Activated T-cell treated with anti-CD3 and anti-CD28 coated beads for 4 hours (primary cell): ENCODE results near the gene GOLGA2.
"Not testable (repeated sequence)": the region's sequence is repeated elsewhere in the genome, so short reads cannot be mapped to it uniquely, and the experiment has no call there.

ENCODE experiments used
- DNase-seq: peaks from one replicate; pipeline ENCODE4 v3.0.0-alpha.2; 2020

GOLGA2 gene

DNA sequence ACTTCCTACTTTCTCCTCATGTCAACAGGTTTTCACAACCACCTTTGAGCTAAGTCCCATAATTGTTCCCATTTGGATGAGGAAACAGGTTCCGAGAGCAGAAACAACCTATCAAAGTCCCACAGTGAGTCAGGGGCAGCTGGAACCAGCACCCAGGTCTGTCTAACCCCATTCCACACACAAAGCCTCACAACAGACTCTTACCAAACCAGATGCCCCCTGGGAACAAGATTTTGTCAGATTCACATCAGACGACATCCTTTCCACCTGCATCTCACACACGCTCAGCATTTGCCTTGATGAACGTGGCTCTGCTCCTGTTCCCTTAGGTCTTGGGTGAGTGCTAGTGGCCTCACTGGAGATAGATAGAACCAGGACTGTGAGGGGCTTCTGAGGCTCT is 17.3 kb upstream of the GOLGA2 start:
- no peak for DNase-seq

- DNase-seq = no peak
Observed at GRCh38 chr9:128292009-128292408, 16.2 kb upstream of the GOLGA2 start.

DNA sequence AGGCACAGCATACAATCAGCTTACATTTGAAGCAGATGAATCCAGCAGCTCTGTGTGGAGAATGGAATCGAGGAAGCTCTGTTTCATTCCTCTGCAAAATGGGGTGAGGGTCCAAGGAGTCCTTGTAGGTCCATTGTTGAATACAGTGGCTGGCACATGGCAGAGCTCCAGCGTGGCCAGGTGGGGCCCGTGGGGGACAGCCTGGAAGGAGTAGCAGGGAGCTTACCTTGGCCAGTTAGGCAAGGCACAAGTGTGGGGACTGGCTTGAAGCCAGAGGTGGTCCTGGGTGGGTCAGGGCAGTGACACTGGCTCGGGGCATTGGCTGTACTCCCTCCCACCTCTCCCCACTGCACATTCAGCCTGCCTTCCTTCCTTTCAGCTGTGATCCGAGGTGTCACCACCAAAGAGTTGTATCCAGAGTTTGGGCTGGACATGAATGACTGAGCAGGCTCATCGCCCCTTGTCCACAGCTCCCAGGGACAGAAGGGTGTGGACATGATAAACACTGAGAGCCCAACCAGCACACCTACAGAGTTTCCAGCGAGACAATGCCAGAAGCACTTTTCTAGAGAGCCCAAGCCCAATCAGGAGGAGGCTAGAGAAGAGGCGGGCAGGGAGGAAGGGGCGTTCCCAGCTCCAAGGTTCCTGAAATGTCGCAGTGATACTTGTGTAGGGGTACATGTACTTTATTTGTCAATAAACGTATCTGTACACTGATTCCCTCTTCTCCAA is 12.6 kb upstream of the GOLGA2 start:
- DNase-seq = no peak

DNA sequence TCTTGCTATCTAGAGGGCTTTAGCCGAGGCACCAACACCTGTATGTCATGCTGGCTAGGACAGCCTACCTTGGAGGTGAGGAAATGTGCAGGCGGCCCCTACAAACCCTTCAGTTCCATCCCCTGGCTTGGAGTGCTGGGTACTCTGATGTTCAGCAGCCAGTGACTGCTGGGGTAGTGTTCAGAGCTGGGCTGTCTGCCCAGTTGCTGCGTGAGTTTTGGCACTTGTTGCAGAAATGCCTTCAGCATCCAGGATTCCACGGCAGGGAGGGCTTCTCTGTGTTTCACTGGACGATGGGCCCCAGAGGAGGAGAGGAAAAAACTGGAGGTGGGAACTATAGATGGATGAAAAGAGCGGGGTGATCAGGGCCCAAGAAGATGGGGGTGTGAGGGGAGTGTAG is 10.6 kb upstream of the GOLGA2 start:
- DNase-seq = no peak

DNA sequence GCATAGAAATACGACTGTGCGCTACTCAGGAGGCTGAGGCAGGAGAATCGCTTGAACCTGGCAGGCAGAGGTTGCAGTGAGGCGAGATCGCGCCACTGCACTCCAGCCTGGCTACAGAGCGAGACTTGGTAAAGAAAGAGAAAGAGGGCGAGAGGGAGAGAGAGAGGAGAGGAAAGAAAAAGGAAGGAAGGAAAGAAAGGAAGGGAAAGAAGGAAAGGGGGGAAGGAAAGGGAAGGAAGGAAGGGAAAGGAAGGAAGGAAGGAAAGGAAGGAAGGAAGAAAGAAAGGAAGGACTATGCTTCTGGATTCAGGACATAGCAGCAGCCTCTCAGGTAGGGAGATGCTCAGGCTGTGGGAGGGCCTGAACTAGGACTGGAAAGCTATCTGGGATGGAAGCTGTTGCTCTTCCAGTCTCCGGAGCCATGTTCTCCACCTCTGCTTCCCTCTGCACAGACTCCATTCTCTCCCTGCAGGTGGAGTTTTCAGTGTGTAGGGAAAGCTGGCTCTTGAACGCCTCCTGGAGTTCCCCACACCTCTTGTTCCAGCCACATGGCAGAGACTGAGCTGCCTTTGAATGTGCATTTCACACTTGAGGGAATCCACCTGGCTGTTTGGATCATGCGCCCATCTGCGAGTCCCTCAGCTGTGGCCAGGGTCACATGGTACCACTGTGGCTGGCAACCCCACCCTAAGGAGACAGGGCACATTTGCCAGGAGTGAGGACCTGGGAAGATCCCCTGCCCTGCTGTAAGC is 9.4 kb upstream of the GOLGA2 start:
- no peak for DNase-seq

DNA sequence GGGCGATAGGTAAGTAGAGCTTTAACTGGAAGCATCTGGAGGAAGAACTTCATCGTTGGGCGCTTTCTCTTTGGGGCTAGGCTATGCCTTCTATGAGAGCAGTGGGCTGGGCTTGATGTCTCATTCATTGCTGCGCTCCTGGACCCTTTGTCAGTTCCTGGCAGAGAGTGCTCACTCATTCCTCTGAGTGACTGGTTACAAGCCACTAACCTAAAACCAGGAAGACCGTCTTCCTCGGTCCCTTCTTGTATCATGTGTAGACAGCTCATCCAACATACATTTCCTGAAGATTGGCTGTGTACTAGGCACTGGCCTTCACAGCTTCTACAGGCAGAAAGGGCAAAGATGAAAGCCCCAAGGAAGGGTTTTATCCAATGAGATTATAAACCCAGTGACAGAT is 6.7 kb upstream of the GOLGA2 start:
- no peak for DNase-seq

- no peak for DNase-seq
Observed at GRCh38 chr9:128280084-128280622, 4.3 kb upstream of the GOLGA2 start.

GRCh38 chr9:128279088-128280073 is 3.6 kb upstream of the GOLGA2 start:
- DNase-seq = not testable (repeated sequence)

DNA sequence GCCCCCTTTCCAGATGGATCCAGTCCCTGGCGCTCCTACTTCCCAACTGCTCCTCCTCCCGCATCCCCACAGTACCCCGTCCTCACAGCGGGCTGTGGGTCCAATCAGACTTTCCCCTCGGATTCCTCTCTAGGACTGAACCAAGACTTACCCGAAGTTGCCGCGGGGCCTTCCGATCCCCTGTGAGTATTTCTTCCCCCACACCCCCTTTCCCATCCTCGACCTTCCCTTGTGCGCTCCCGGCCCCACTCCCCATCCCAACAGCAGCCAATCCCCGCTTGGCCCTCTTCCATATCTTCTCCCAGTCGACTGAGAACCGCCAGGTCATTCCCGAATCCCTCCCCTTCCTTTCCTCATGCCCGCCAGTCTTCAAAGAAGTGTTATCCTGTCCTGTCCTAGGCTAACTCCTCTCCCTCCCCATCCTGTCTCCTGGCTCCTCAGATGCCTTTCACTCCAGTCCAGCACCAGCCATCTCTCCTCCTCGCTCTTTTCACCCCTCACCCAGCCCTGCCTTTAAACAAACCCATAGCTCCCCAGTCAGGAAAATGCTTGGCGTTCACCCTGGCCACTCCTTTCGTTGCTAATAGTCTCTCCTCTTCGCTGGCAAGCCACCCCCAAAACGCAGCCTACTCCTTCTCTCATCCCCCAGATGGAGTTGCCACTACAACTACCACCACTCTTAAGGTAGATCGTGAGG is 915 bp upstream of the GOLGA2 start:
- no peak for DNase-seq

DNA sequence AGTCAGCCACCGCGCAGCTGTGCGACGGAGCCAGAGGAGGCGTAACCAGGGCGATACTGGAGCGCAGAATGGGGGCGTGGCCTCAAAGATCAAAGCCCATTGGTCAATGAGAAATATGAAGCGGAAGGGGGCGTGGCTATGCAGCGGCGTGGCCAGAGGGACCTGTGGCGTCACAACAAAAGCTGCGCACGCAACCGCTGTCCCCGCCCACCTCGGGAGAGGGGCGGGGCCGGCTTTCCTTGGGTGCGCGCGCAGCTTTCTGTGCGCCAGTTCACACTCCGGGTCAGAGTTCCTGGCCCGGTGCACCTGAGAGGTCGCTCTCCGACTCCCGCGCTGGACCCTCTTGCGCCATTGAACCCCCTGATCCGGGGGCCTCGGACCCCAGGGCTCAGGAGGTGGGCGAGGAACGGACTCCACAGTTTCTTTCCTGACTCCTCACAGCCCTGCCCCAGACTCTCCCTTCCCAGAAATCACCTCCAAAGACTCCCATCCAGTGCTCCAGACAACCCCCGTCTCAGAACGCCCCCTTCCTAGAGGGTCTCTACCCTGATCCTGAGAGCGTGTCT is 284 bp upstream of the GOLGA2 start, which contains the start of gene SWI5:
TSS of gene SWI5 (plus strand) at position 269 of the 566 bp plus-strand sequence.
- peak; percentile 100 for DNase-seq

DNA sequence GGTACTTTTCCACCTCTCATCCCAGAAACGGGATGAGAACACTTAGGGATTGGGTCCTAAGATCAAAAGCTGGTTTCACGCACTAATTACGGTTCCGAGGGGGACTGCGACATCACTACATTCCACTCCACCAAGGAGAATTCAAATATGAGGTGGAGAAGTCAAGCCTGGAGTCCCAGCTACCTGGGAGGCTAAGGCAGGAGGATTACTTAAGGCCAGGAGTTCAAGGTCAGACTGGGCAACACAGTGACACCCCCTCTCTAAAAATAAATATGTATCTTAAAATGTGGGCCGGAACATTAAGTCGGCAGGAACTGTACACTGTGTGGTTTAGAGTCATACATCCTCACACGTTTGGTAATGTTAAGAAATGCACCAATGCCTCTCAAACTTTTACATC is 1.6 kb downstream of the GOLGA2 start:
- DNase-seq = no peak

- no peak for DNase-seq
Observed at GRCh38 chr9:128271512-128271911, 4.3 kb downstream of the GOLGA2 start.

DNA sequence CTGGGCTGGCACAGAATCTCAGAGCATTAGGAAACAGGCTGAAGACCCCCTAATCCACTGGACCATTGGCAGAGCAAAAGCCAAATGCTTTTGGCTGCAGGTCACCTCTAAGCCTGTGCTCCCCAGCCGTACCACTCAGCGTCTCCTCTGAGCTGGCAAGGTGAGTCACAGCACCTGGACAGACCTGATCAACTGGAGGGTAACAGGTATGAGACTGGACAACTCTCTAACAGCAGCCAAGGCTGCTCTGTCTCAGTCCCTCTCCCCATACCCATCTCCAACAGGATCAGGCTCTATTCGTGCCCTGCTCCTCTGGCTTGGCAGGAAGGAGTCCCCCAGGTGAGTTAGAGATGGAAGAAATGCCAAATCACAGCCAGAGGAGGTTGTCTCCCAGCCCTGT is 4.7 kb downstream of the GOLGA2 start:
- DNase-seq = no peak

DNA sequence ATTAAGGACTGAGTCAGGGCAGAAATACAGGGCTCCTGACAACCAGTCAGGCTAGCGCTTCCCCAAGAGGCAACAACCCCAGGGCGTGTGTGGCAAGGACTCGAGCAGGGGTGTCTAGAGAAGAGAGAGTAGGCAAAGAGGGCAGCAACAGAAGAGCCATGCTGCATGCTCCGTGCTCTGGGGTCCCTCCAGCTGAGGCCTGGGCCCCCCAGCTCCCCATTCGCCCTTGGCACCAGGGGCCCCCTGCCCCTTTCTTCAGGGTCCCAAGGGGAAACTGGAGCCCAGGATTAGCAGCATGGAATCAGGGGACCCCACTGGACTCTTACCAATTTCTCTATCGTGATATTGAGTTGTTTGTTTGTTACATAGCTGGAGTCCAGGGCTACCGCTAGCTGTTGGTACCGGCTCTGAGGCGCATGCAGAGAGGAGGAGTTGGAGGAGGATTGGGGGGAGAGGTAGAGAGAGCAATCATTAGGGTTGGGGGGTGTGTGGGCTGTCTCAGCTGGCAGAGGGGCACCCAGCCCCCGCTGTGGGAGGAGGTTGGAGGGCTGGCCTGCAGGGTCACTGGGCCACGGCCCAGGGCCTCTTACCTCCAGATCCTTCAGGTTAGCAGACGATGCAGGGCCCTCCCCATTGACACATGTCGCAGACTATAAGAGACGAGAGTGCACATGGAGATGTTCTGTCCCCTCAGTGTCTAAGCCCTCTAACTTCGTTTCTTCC is 8.8 kb downstream of the GOLGA2 start:
- no peak for DNase-seq

DNA sequence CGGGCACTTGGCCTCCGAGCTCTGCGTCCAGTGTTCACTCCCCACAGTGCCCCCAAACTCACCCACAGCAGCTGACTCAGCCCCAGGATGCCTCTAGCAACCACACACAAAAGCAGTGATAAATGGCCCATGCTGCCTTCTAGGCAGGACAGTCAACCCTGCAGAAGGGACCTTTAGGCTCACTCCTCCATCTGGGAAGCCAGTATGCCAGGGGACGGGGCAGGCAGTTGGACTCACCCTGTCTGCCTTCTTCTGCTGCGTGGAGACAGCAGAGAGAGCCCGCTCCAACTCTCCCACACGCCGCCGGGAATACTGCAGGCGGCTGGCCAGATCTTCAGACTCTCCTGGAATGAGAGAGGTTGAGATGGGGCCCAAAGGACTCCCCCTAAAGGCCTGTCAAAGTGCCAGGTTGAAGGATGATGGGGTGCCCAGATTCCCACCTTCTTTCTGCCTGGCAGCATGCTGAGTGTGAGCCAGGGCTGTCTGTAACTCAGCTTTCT is 10.4 kb downstream of the GOLGA2 start:
- DNase-seq = no peak

- DNase-seq = no peak
Observed at GRCh38 chr9:128262687-128263086, 13.1 kb downstream of the GOLGA2 start.

GRCh38 chr9:128260340-128260739 is 15.5 kb downstream of the GOLGA2 start:
- DNase-seq = no peak

GRCh38 chr9:128259156-128259555 is 16.7 kb downstream of the GOLGA2 start:
- DNase-seq = no peak

DNA sequence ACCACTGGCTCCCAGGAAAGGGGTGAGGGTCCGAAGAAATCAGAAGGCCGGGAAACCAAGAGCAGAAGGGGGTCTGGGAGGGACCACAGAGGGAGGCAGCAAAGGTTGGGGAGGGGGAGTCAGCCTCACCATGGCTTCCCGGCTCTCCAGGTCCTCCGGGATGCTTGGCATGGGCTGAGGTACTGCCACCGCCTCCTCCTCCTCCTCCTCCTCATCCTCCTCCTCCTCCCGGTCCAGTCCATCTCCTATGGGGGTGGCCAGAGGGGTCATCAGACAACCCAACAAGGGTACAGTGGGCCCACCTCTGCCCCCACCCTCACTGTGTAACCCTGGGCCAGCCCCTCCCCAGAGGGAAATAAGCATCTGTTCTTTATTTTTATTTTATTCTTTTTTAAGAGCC is 17.5 kb downstream of the GOLGA2 start:
- DNase-seq = no peak

GRCh38 chr9:128257907-128258306 is 17.9 kb downstream of the GOLGA2 start:
- DNase-seq = no peak
